ENCODE data around the gene MTMR3.
"Not testable (repeated sequence)": the region's sequence is repeated elsewhere in the genome, so short reads cannot be mapped to it uniquely, and the experiment has no call there.

MTMR3 gene

DNA sequence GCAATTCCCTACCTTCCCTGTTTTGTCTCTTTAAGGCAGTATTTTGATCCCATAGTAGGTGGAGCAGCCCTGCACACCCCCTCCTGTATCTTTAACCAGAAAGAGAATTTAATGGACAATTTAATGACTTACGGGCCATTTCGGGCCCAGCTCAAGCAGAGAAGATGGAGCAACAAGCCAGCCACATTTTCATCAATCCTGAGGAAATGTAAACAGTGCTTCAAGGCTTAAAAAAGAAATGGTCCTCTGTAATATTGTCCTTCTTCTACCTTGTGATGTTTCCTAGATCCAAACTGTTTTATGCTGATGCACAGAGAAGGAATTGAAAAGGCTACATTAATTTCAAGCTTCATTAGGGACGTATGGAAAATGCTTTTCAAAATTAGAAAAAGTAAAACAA, 88.6 kb downstream of the MTMR3 start:
- H3K4me3 ChIP-seq (ENCODE audit: low read depth in 1 of 2, low read length in 2 of 2): no peak overlapping the region
- H3K4me2 ChIP-seq (ENCODE audit: insufficient read depth, low read length): no peak overlapping the region
- ATAC-seq (ENCODE audit: insufficient read depth, low read depth) (no peak), DNase-seq (no peak)
- no peak overlapping the region for H2AFZ ChIP-seq (ENCODE audit: low read depth, low read length)
- no peaks in the 10 kb centered on the region for H3K27me3 ChIP-seq (ENCODE audit: insufficient read depth, low read length, poor library complexity)
- H3K36me3 ChIP-seq (ENCODE audit: insufficient read depth, low read length): no peaks in the 10 kb centered on the region; the same call in 1 of the 2 replicates
- H3K9me3 ChIP-seq (ENCODE audit: insufficient read depth, low read length, severe bottlenecking): no peaks in the 10 kb centered on the region
- 0 out of 2 replicates have a peak, but pooled peaks cover 3% of the 10 kb centered on the region for H4K20me1 ChIP-seq (ENCODE audit: insufficient read depth, low read length)
- no peak for TF ChIP-seq EZH2 (IDR thresholded peaks at IDR 0.05; ENCODE audit: borderline replicate concordance, low read depth, low read length, severe bottlenecking)
- TF ChIP-seq, protein P1, sequence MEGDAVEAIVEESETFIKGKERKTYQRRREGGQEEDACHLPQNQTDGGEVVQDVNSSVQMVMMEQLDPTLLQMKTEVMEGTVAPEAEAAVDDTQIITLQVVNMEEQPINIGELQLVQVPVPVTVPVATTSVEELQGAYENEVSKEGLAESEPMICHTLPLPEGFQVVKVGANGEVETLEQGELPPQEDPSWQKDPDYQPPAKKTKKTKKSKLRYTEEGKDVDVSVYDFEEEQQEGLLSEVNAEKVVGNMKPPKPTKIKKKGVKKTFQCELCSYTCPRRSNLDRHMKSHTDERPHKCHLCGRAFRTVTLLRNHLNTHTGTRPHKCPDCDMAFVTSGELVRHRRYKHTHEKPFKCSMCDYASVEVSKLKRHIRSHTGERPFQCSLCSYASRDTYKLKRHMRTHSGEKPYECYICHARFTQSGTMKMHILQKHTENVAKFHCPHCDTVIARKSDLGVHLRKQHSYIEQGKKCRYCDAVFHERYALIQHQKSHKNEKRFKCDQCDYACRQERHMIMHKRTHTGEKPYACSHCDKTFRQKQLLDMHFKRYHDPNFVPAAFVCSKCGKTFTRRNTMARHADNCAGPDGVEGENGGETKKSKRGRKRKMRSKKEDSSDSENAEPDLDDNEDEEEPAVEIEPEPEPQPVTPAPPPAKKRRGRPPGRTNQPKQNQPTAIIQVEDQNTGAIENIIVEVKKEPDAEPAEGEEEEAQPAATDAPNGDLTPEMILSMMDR (IDR thresholded peaks at IDR 0.05; ENCODE audit: borderline replicate concordance, extremely low read depth, low read length, poor library complexity, severe bottlenecking): no peak
- H3K9ac ChIP-seq (ENCODE audit: low read depth, low read length): no peak overlapping the region
- H3K4me1 ChIP-seq (ENCODE audit: insufficient read depth, low read length): no peaks in the 10 kb centered on the region
- H3K27ac ChIP-seq (ENCODE audit: low read length): no peak overlapping the region
- H3K79me2 ChIP-seq (ENCODE audit: insufficient read depth, low read length): no peaks in the 10 kb centered on the region

DNA sequence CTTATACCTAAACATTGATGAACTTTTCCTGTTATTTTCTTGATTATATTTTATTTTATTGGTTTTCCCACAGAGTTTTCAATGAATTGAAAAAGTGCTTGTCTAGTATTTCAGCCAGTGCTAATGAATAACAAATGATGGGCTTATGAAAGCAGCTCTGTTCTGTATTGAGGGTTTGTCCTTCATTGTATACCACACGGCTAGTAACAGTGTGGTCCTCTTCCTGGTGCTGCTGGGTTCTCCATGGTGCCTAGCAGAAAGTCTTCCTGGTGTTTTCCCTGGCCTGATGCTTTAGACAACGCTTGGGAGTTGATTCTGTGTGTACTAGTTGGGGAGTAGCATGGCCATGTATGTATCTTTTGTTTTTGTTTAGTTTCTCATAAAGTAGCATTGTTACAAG, 89.1 kb downstream of the MTMR3 start:
- H3K36me3 ChIP-seq (ENCODE audit: insufficient read depth, low read length): no peaks in the 10 kb centered on the region; the same call in 1 of the 2 replicates
- H2AFZ ChIP-seq (ENCODE audit: low read depth, low read length): no peak overlapping the region
- no peaks in the 10 kb centered on the region for H3K79me2 ChIP-seq (ENCODE audit: insufficient read depth, low read length)
- DNase-seq: no peak
- ATAC-seq (ENCODE audit: insufficient read depth, low read depth): no peak
- H3K4me3 ChIP-seq (ENCODE audit: low read depth in 1 of 2, low read length in 2 of 2): no peak overlapping the region
- TF ChIP-seq EZH2 (IDR thresholded peaks at IDR 0.05; ENCODE audit: borderline replicate concordance, low read depth, low read length, severe bottlenecking): no peak
- TF ChIP-seq, protein P1 (IDR thresholded peaks at IDR 0.05; ENCODE audit: borderline replicate concordance, extremely low read depth, low read length, poor library complexity, severe bottlenecking): no peak
- H3K27ac ChIP-seq (ENCODE audit: low read length): no peak overlapping the region
- H3K9me3 ChIP-seq (ENCODE audit: insufficient read depth, low read length, severe bottlenecking): no peaks in the 10 kb centered on the region
- no peak overlapping the region for H3K4me2 ChIP-seq (ENCODE audit: insufficient read depth, low read length)
- no peaks in the 10 kb centered on the region for H3K27me3 ChIP-seq (ENCODE audit: insufficient read depth, low read length, poor library complexity)
- H3K9ac ChIP-seq (ENCODE audit: low read depth, low read length): no peak overlapping the region
- H4K20me1 ChIP-seq (ENCODE audit: insufficient read depth, low read length): 0 out of 2 replicates have a peak, but pooled peaks cover 3% of the 10 kb centered on the region
- H3K4me1 ChIP-seq (ENCODE audit: insufficient read depth, low read length): no peaks in the 10 kb centered on the region

DNA sequence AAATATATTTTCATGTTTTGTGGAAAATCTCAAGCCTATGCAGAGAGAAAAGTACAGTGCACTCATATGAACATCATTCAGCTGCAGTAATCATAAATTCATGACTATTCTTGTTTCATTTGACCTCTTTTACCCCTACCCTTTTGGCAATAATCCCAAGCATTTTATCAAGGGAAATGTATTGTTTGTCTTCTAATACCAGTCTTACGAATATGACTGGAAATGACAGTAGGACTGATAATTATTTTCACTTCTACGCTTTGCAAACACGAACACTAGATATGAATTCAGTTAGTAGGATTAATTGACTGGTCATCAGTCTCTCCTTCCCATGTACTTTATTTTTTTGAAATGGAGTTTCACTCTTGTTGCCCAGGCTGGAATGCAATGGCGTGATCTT, 90.3 kb downstream of the MTMR3 start:
- Histone ChIP-seq H3K27ac (ENCODE audit: low read length) (no peak overlapping the region), H2AFZ (ENCODE audit: low read depth, low read length) (no peak overlapping the region), H3K79me2 (ENCODE audit: insufficient read depth, low read length) (no peaks in the 10 kb centered on the region), H3K27me3 (ENCODE audit: insufficient read depth, low read length, poor library complexity) (no peaks in the 10 kb centered on the region), H4K20me1 (ENCODE audit: insufficient read depth, low read length) (0 out of 2 replicates have a peak, but pooled peaks cover 3% of the 10 kb centered on the region), H3K4me1 (ENCODE audit: insufficient read depth, low read length) (no peaks in the 10 kb centered on the region), H3K4me3 (ENCODE audit: low read depth in 1 of 2, low read length in 2 of 2) (no peak overlapping the region), H3K4me2 (ENCODE audit: insufficient read depth, low read length) (no peak overlapping the region), H3K36me3 (ENCODE audit: insufficient read depth, low read length) (no peaks in the 10 kb centered on the region; the same call in 1 of the 2 replicates), H3K9me3 (ENCODE audit: insufficient read depth, low read length, severe bottlenecking) (no peaks in the 10 kb centered on the region), H3K9ac (ENCODE audit: low read depth, low read length) (no peak overlapping the region)
- no peak for DNase-seq
- TF ChIP-seq, protein P1 (IDR thresholded peaks at IDR 0.05; ENCODE audit: borderline replicate concordance, extremely low read depth, low read length, poor library complexity, severe bottlenecking): no peak
- no peak for TF ChIP-seq EZH2 (IDR thresholded peaks at IDR 0.05; ENCODE audit: borderline replicate concordance, low read depth, low read length, severe bottlenecking)
- no peak for ATAC-seq (ENCODE audit: insufficient read depth, low read depth)

DNA sequence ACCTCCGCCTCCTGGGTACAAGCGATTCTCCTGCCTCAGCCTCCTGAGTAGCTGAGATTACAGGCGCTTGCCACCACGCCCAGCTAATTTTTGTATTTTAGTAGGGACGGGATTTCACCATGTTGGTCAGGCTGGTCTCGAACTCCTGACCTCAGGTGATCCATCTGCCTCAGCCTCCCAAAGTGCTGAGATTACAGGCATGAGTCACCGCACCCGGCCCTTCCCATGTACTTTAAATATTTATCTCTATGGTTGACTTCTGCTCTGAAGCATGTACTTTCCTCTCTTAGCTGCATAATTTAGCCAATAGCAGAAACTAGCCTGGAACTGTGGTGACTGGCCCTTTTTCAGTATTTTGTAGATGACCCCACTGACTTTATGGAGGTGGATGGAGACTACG, 90.7 kb downstream of the MTMR3 start:
- H2AFZ ChIP-seq (ENCODE audit: low read depth, low read length); H3K9ac ChIP-seq (ENCODE audit: low read depth, low read length); ATAC-seq (ENCODE audit: insufficient read depth, low read depth); H3K9me3 ChIP-seq (ENCODE audit: insufficient read depth, low read length, severe bottlenecking); H3K27ac ChIP-seq (ENCODE audit: low read length); DNase-seq; H3K27me3 ChIP-seq (ENCODE audit: insufficient read depth, low read length, poor library complexity); H3K36me3 ChIP-seq (ENCODE audit: insufficient read depth, low read length); H4K20me1 ChIP-seq (ENCODE audit: insufficient read depth, low read length); H3K4me1 ChIP-seq (ENCODE audit: insufficient read depth, low read length); H3K4me3 ChIP-seq (ENCODE audit: low read depth in 1 of 2, low read length in 2 of 2); H3K79me2 ChIP-seq (ENCODE audit: insufficient read depth, low read length); H3K4me2 ChIP-seq (ENCODE audit: insufficient read depth, low read length): not testable (repeated sequence)
